A549 (cell line): ENCODE data around the gene CUX1. TPM values are rescaled to one million over a fixed set of nuclear protein-coding genes. Genes with fewer than 3 reads are reported as not detected.

ENCODE experiments used
- ATAC-seq, 2 experiments: fragments of 200-7000 bp in 1 of 2; fragments of >200 bp in 1 of 2; cut with Nextera tagmentation in 1 of 2; cut with Tn5 transposase in 1 of 2; 3 replicates each; pipeline versions ENCODE4 v1.8.0 to v1.9.1; 2018 to 2020; ENCODE audit warnings: mild to moderate bottlenecking in 1 of 2, moderate library complexity in 1 of 2
- CTCF ChIA-PET: fragments of 300-600 bp; sonication (Branson Sonifier 250); formaldehyde crosslinking; extraction: SDS; loops from one replicate; lab custom pipeline; 2021; ENCODE audit warnings: antibody characterized with exemption, inconsistent platforms; lab: Yijun Ruan, JAX
- POLR2A ChIA-PET: fragments of 350-600 bp; formaldehyde crosslinking; extraction: SDS; loops from one replicate; lab custom pipeline; 2021; ENCODE audit warnings: antibody characterized with exemption, inconsistent platforms; lab: Yijun Ruan, JAX
- DNase-seq, 2 experiments: peaks; one replicate each; pipeline versions ENCODE4 v3.0.0 to v3.0.0-alpha.2; 2011 to 2016; ENCODE audit warnings: low read depth in 1 of 2, low spot score in 1 of 2
- FAIRE-seq: peaks from 2 replicates; lab custom pipeline; 2011; peaks lifted over from hg19 to GRCh38; lab: Jason Lieb, UNC
- H3K27ac ChIP-seq, 2 experiments: fragments of >200 bp; sonication (Bioruptor Twin); formaldehyde crosslinking; 3 replicates each; pipeline ENCODE4 v1.5.1; 2016 to 2017
- H3K4me1 ChIP-seq: fragments of >200 bp; sonication (Bioruptor Twin); formaldehyde crosslinking; 3 replicates; pipeline ENCODE4 v1.6.1; 2016
- H3K4me2 ChIP-seq: fragments of >200 bp; sonication (Bioruptor Twin); formaldehyde crosslinking; 3 replicates; pipeline ENCODE4 v1.6.1; 2016
- H3K4me3 ChIP-seq: fragments of >200 bp; sonication (Bioruptor Twin); formaldehyde crosslinking; 3 replicates; pipeline ENCODE4 v1.5.1; 2016
- H3K9me3 ChIP-seq: fragments of >200 bp; sonication (Bioruptor Twin); formaldehyde crosslinking; 3 replicates; pipeline ENCODE4 v1.6.1; 2016
- CBX8 ChIP-seq: fragments of 200-600 bp; sonication (generic); IDR thresholded peaks from 2 replicates; pipeline ENCODE4 v1.6.1; 2016
- CHD2 ChIP-seq: fragments of 150-350 bp; IDR thresholded peaks from 2 replicates; pipeline ENCODE4 v1.6.1; 2014; ENCODE audit warnings: low read length; ENCODE audit not compliant: partially characterized antibody
- EHF ChIP-seq: fragments of 250-450 bp; sonication (Bioruptor Pico); IDR thresholded peaks from 2 replicates; pipeline ENCODE4 v1.5.0; 2020; ENCODE audit warnings: mild to moderate bottlenecking
- EP300 ChIP-seq, 2 experiments: fragments of >200 bp; sonication (Bioruptor Twin); formaldehyde crosslinking; IDR thresholded peaks; 2 replicates in 1 of 2; 3 replicates in 1 of 2; pipeline ENCODE4 v1.6.1; 2016 to 2017
- ESRRA ChIP-seq: fragments of 150-350 bp; IDR thresholded peaks from 2 replicates; pipeline ENCODE4 v1.6.1; 2014; ENCODE audit warnings: mild to moderate bottlenecking, low read length, borderline replicate concordance
- FOXS1 ChIP-seq: fragments of 250-450 bp; sonication (Bioruptor Pico); IDR thresholded peaks from 2 replicates; pipeline ENCODE4 v1.5.0; 2020; ENCODE audit warnings: mild to moderate bottlenecking, moderate library complexity
- HEYL ChIP-seq: fragments of 250-450 bp; sonication (Bioruptor Pico); IDR thresholded peaks from 2 replicates; pipeline ENCODE4 v1.8.0; 2021; ENCODE audit warnings: mild to moderate bottlenecking, moderate library complexity
- HOXA7 ChIP-seq: fragments of 250-450 bp; sonication (Bioruptor Pico); IDR thresholded peaks from 2 replicates; pipeline ENCODE4 v1.5.0; 2020; ENCODE audit warnings: mild to moderate bottlenecking, moderate library complexity
- JUN ChIP-seq, 2 experiments: fragments of >200 bp; sonication (Bioruptor Twin); formaldehyde crosslinking; IDR thresholded peaks; 2 replicates in 1 of 2; 3 replicates in 1 of 2; pipeline ENCODE4 v1.6.1; 2016 to 2017
- JUNB ChIP-seq: fragments of >200 bp; sonication (Bioruptor Twin); formaldehyde crosslinking; IDR thresholded peaks from 2 replicates; pipeline ENCODE4 v1.6.1; 2016
- KDM1A ChIP-seq: fragments of 200-600 bp; sonication (generic); IDR thresholded peaks from 2 replicates; pipeline ENCODE4 v1.6.1; 2016; ENCODE audit warnings: low read depth, mild to moderate bottlenecking
- NFE2L2 ChIP-seq: fragments of 150-350 bp; conservative IDR thresholded peaks from 2 replicates; pipeline ENCODE4 v1.6.1; 2014; ENCODE audit warnings: low read length
- NR3C1 ChIP-seq: fragments of >200 bp; sonication (Bioruptor Twin); formaldehyde crosslinking; IDR thresholded peaks from 3 replicates; pipeline ENCODE4 v1.6.1; 2017
- PHF8 ChIP-seq: fragments of 200-600 bp; sonication (generic); IDR thresholded peaks from 2 replicates; pipeline ENCODE4 v1.6.1; 2016; ENCODE audit warnings: low read depth, mild to moderate bottlenecking, antibody characterized with exemption, moderate library complexity, borderline replicate concordance
- POLR2AphosphoS2 ChIP-seq: conservative IDR thresholded peaks from 2 replicates; pipeline ENCODE4 v1.6.1; 2012; ENCODE audit warnings: low read length, improper control_type of control experiment, inconsistent platforms
- RAD21 ChIP-seq, 2 experiments: fragments of >200 bp in 1 of 2; sonication (Bioruptor Twin) in 1 of 2; formaldehyde crosslinking in 1 of 2; IDR thresholded peaks in 1 of 2; conservative IDR thresholded peaks in 1 of 2; 2 replicates in 1 of 2; 3 replicates in 1 of 2; pipeline ENCODE4 v1.6.1; 2012 to 2018; ENCODE audit warnings: inconsistent platforms in 1 of 2
- RFX5 ChIP-seq: fragments of 450-650 bp; IDR thresholded peaks from 2 replicates; pipeline ENCODE4 v1.7.1; 2014; ENCODE audit warnings: antibody characterized with exemption, mild to moderate bottlenecking, moderate library complexity
- SMC3 ChIP-seq: fragments of >200 bp; sonication (Bioruptor Twin); formaldehyde crosslinking; IDR thresholded peaks from 3 replicates; pipeline ENCODE4 v1.6.1; 2018; ENCODE audit warnings: inconsistent platforms
- SREBF2 ChIP-seq: fragments of 450-650 bp; IDR thresholded peaks from 2 replicates; pipeline ENCODE4 v1.6.1; 2014; ENCODE audit warnings: mild to moderate bottlenecking, moderate library complexity
- TP53 ChIP-seq: fragments of 250-450 bp; sonication (Bioruptor Pico); IDR thresholded peaks from 2 replicates; pipeline ENCODE4 v1.5.0; 2021; ENCODE audit warnings: mild to moderate bottlenecking, moderate library complexity
- ZFP36 ChIP-seq: fragments of 450-650 bp; IDR thresholded peaks from 2 replicates; pipeline ENCODE4 v1.6.1; 2014; ENCODE audit warnings: borderline replicate concordance; ENCODE audit not compliant: partially characterized antibody
- ZNF302 ChIP-seq: fragments of 250-450 bp; sonication (Bioruptor Pico); IDR thresholded peaks from 2 replicates; pipeline ENCODE4 v1.9.0; 2021; ENCODE audit warnings: inconsistent platforms, mild to moderate bottlenecking, moderate library complexity
- ZSCAN20 ChIP-seq: fragments of 250-450 bp; sonication (Bioruptor Pico); IDR thresholded peaks from 2 replicates; pipeline ENCODE4 v1.8.0; 2022; ENCODE audit warnings: mild to moderate bottlenecking, moderate library complexity
- WGBS: methylation state at CpG from one replicate; pipeline ENCODE4 v1.1.6; 2017; ENCODE audit errors: missing lambda C conversion rate; 5-methylcytosine and 5-hydroxymethylcytosine counted together
- polyA plus RNA-seq, 4 experiments: library from polyadenylated mRNA; depleted of rRNA in 3 of 4; stranded (reverse); fragments of >200 nt; fragmentation: RNase III in 1 of 4; extraction: RNeasy Plus Mini Kit Qiagen cat#74134 plus additional on column Dnase treatment in 1 of 4; gene quantifications; 2 replicates in 3 of 4; 3 replicates in 1 of 4; pipeline ENCODE4 v1.2.3, GENCODE V29; 2011 to 2017
- TF ChIP-seq, protein P1 (sequence below): fragments of 250-450 bp; sonication (Bioruptor Pico); IDR thresholded peaks from 2 replicates; pipeline ENCODE4 v1.5.0; 2020; ENCODE audit warnings: low read depth, mild to moderate bottlenecking, moderate library complexity
- TF ChIP-seq, protein P2 (sequence below): IDR thresholded peaks from 2 replicates; pipeline ENCODE4 v1.6.1; 2012
- TF ChIP-seq, protein P3 (sequence below): fragments of >200 bp; sonication (Bioruptor Twin); formaldehyde crosslinking; IDR thresholded peaks from 3 replicates; pipeline ENCODE4 v1.6.1; 2016

CUX1 gene
- polyA plus RNA-seq, 2 of the 4 experiments (the other 2 are of a cell fraction), result 32.7 to 33.4 TPM

DNA sequence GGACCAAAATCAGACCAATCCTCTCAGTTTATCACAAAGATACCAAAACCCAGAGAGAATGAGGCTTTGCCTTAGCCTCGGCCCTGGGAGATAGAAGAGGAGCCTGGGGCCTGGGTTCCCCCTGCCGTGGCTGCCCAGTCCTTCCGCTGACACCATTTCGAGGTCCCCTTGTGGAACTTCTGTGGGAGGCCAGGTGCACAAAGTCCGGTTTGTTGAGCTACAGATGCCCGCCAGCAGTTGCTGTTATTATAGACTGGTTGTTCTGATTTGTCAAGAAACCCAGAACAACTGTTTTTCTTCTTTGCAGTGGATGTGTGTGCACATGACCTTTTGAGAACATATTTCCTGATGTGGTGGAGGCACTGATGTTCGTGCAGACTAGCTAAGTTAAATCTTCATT lies 47.6 kb downstream of the CUX1 start:
- no peak for FAIRE-seq
- Histone ChIP-seq H3K9me3 (no peaks in the 10 kb centered on the region), H3K4me1 (peaks cover 42% of the 10 kb centered on the region), H3K4me2 (no peak overlapping the region), H3K4me3 (no peak overlapping the region), H3K27ac (no peak overlapping the region)
- CTCF ChIA-PET, result interaction anchor here (0.7 to 2.3 kb wide), 3 partner anchors 8 to 47 kb away, joined by 3 to 9 read pairs (median 4); partner anchors contain the start of gene CUX1
- no peak for DNase-seq
- 91% methylated on average over 7 of the region's 7 CpGs for WGBS
- no peak for ATAC-seq
- TF ChIP-seq RAD21 (conservative IDR thresholded peaks at IDR 0.05 in 1 of 2, IDR thresholded peaks at IDR 0.05 in 1 of 2) (no peak), NR3C1 (no peak), POLR2AphosphoS2 (no peak), CHD2 (no peak), JUNB (no peak), ESRRA (no peak), ZNF302 (CRISPR knock-in tag) (no peak), FOXS1 (no peak), KDM1A (no peak), ZFP36 (no peak), HEYL (CRISPR knock-in tag) (no peak), SREBF2 (no peak), HOXA7 (CRISPR knock-in tag) (no peak), RFX5 (no peak)
- TF ChIP-seq, protein P1, sequence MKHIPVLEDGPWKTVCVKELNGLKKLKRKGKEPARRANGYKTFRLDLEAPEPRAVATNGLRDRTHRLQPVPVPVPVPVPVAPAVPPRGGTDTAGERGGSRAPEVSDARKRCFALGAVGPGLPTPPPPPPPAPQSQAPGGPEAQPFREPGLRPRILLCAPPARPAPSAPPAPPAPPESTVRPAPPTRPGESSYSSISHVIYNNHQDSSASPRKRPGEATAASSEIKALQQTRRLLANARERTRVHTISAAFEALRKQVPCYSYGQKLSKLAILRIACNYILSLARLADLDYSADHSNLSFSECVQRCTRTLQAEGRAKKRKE (CRISPR knock-in tag), result no peak
- TF ChIP-seq, protein P2, sequence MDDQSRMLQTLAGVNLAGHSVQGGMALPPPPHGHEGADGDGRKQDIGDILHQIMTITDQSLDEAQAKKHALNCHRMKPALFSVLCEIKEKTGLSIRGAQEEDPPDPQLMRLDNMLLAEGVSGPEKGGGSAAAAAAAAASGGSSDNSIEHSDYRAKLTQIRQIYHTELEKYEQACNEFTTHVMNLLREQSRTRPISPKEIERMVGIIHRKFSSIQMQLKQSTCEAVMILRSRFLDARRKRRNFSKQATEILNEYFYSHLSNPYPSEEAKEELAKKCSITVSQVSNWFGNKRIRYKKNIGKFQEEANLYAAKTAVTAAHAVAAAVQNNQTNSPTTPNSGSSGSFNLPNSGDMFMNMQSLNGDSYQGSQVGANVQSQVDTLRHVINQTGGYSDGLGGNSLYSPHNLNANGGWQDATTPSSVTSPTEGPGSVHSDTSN, result no peak
- TF ChIP-seq, protein P3, sequence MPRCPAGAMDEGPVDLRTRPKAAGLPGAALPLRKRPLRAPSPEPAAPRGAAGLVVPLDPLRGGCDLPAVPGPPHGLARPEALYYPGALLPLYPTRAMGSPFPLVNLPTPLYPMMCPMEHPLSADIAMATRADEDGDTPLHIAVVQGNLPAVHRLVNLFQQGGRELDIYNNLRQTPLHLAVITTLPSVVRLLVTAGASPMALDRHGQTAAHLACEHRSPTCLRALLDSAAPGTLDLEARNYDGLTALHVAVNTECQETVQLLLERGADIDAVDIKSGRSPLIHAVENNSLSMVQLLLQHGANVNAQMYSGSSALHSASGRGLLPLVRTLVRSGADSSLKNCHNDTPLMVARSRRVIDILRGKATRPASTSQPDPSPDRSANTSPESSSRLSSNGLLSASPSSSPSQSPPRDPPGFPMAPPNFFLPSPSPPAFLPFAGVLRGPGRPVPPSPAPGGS, result no peak
- TF ChIP-seq, all 56 proteins: peak for 0
- POLR2A ChIA-PET, result no interaction called here

DNA sequence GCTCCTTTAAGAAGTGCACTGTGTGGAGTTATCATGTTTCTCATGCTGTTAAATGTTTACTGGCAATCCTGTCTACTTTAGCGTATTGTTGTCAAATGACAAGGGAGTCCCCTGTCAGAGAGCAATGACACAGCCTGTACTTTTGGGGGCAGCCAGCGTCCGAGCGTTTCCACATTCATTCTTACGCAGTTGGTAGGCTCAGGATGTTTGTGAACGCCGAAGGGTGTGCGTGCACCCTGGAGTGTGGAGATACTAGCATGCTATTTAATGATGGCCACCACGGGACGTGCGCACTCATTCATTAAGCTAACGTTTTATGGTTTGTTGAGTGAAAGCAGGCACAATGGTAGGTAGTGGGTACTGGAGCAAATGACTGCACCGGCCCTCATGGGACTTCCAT lies 48.0 kb downstream of the CUX1 start:
- Histone ChIP-seq H3K9me3 (no peaks in the 10 kb centered on the region), H3K4me1 (peaks cover 42% of the 10 kb centered on the region), H3K4me2 (no peak overlapping the region), H3K4me3 (no peak overlapping the region), H3K27ac (no peak overlapping the region)
- POLR2A ChIA-PET, result no interaction called here
- 98% methylated on average over 13 of the region's 13 CpGs for WGBS
- TF ChIP-seq JUN (IDR thresholded peaks at IDR 0.05) (no peak), EP300 (IDR thresholded peaks at IDR 0.05) (no peak), RAD21 (conservative IDR thresholded peaks at IDR 0.05 in 1 of 2, IDR thresholded peaks at IDR 0.05 in 1 of 2) (no peak), SMC3 (no peak)
- CTCF ChIA-PET, result interaction anchor here (2.3 kb wide), 1 partner anchor 9 kb away, joined by 9 read pairs; no protein-coding TSS in a partner anchor
- DNase-seq, result no peak
- no peak for FAIRE-seq
- no peak for ATAC-seq

DNA sequence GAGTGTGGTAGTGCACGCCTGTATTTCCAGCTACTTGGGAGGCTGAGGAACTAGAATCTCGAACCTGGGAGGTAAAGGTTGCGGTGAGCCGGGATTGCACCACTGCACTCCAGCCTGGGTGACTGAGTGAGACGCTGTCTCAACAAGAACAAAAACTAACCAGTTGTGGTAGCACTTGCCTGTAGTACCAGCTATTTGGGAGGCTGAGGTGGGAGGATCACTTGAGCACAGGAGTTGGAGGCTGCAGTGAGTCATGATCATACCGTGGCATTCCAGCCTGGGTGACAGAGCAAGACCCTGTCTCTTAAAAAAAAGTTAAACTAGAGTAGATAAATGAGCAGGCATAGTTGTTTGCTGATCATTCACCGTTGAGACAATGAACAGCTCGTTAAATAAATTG lies 48.9 kb downstream of the CUX1 start:
- ATAC-seq, result no peak
- Histone ChIP-seq H3K4me3 (no peak overlapping the region), H3K4me2 (no peak overlapping the region), H3K27ac (no peak overlapping the region), H3K4me1 (peaks cover 45% of the 10 kb centered on the region), H3K9me3 (no peaks in the 10 kb centered on the region)
- ChIA-PET POLR2A (no interaction called here), CTCF (interaction anchor here (0.8 to 2.3 kb wide), 2 partner anchors 9 to 19 kb away, joined by 3 to 9 read pairs; no protein-coding TSS in a partner anchor)
- no peak for TF ChIP-seq TP53 (CRISPR knock-in tag)
- no peak for TF ChIP-seq EHF (CRISPR knock-in tag)
- TF ChIP-seq NFE2L2, result no peak
- no peak for TF ChIP-seq PHF8
- no peak for TF ChIP-seq POLR2AphosphoS2
- TF ChIP-seq ZSCAN20 (CRISPR knock-in tag), result no peak
- no peak for TF ChIP-seq CBX8
- 93% methylated on average over 8 of the region's 8 CpGs for WGBS
- DNase-seq, result no peak
- no peak for FAIRE-seq
